ENCODE results near the gene ATP2A3. TPM values are rescaled to one million over a fixed set of nuclear protein-coding genes. Genes with fewer than 3 reads are reported as not detected.

Gene ATP2A3
- total and polyA plus RNA-seq, 2 donors (not counting 3 experiments of a cell fraction or from before 2014, with no cell fraction given), result 0.37 to 0.55 TPM

- FAIRE-seq (peak; percentile 4), DNase-seq (ENCODE audit: low read depth, low spot score) (no peak)
- no TSS peak for BruUV-seq (replicated peaks)
- Histone ChIP-seq H3K4me1 (ENCODE audit: control insufficient read depth, extremely low read depth, insufficient read depth, low read length) (peaks cover 58% of the 10 kb centered on the region), H3K9me1 (replicated peaks; ENCODE audit: control insufficient read depth, extremely low read depth, insufficient read depth, low read length) (no peaks in the 10 kb centered on the region), H3K27me3 (ENCODE audit: control insufficient read depth in 2 of 2, insufficient read depth in 2 of 2, low read length in 2 of 2) (no peaks in the 10 kb centered on the region), H3K4me3 (replicated peaks in 1 of 3; ENCODE audit: insufficient read depth in 1 of 3, low read depth in 1 of 3, low read length in 3 of 3) (no peak overlapping the region), H3K79me2 (ENCODE audit: control insufficient read depth, insufficient read depth, low read length) (peaks cover 21% of the 10 kb centered on the region), H3K4me2 (ENCODE audit: insufficient read depth, low read length) (no peak overlapping the region), H3K9ac (replicated peaks; ENCODE audit: extremely low read depth, insufficient read depth, low read length) (peak overlapping the region; percentile 26), H2AFZ (ENCODE audit: low read depth, low read length) (no peak overlapping the region), H3K27ac (ENCODE audit: insufficient read depth, low read depth, low read length) (peak overlapping the region; percentile 72), H3K36me3 (ENCODE audit: control insufficient read depth in 2 of 2, extremely low read depth in 1 of 2, insufficient read depth in 2 of 2, low read length in 2 of 2) (no peaks in the 10 kb centered on the region), H3K9me3 (replicated peaks; ENCODE audit: control insufficient read depth, insufficient read depth, low read length) (no peaks in the 10 kb centered on the region), H4K20me1 (replicated peaks; ENCODE audit: control insufficient read depth, extremely low read depth, insufficient read depth, low read length) (no peaks in the 10 kb centered on the region)
- dilution Hi-C loops (cut with MboI; ENCODE audit: extremely low pct_ligation_motif_present, low sequenced_read_pairs) (no loop called here), intact Hi-C loops (cut with micrococcal nuclease) (no loop called here)
- ChIA-PET CTCF (no interaction called here), POLR2A (no interaction called here)
- no peak for TF ChIP-seq GATA2 (IDR thresholded peaks at IDR 0.05; ENCODE audit: insufficient read depth, insufficient read length, low read depth, low read length)
- TF ChIP-seq EZH2 (IDR thresholded peaks at IDR 0.05; ENCODE audit: borderline replicate concordance, low read depth, low read length, severe bottlenecking), result no peak
- TF ChIP-seq POLR2AphosphoS5 (IDR thresholded peaks at IDR 0.05; ENCODE audit: insufficient read depth, low read depth, low read length), result no peak
- TF ChIP-seq MAX (IDR thresholded peaks at IDR 0.05; ENCODE audit: insufficient read depth, insufficient read length), result no peak
- TF ChIP-seq FOS (IDR thresholded peaks at IDR 0.05; ENCODE audit: borderline replicate concordance, insufficient read depth, low read length), result no peak
- no peak for TF ChIP-seq POLR2A (IDR thresholded peaks at IDR 0.05; ENCODE audit: low read depth, low read length)
- TF ChIP-seq CTCF (IDR thresholded peaks at IDR 0.05; ENCODE audit: extremely low read depth in 1 of 2, insufficient read depth in 1 of 2, low read depth in 1 of 2, low read length in 2 of 2), result no peak
These were observed 76.4 kb downstream of the ATP2A3 start for GRCh38 chr17:3887804-3888203.
